Adrenal gland (tissue), 5 donors: ENCODE measurements around the gene NEDD8.

Experiments used
- CTCF ChIP-seq, 6 experiments: fragments of 450-650 bp in 4 of 6; fragments of 200-600 bp in 2 of 6; sonication (generic) in 1 of 6; IDR thresholded peaks; 1 replicate in 5 of 6; 2 replicates in 1 of 6; pipeline versions ENCODE4 v1.5.1 to v1.8.0; 2016 to 2021; ENCODE audit warnings: antibody characterized with exemption in 6 of 6, mild to moderate bottlenecking in 2 of 6, moderate library complexity in 1 of 6
- POLR2A ChIP-seq, 2 donors: fragments of 450-650 bp; IDR thresholded peaks; one replicate each; pipeline ENCODE4 v1.6.1; 2017; ENCODE audit warnings: antibody characterized with exemption in 2 of 2, mild to moderate bottlenecking in 2 of 2, moderate library complexity in 1 of 2
- donor health status: DM: no; HTN: no; CAD: no.

- TF ChIP-seq CTCF (IDR thresholded peaks at IDR 0.05) (no peak), POLR2A (IDR thresholded peaks at IDR 0.05) (no peak)
Measured at GRCh38 chr14:24264298-24264697, 32.1 kb upstream of the NEDD8 start.
